Mucosa of stomach (tissue), 1 donor: ENCODE data around the gene VPS8.

ENCODE experiments used
- H3K27me3 ChIP-seq: one replicate; pipeline ENCODE4 v1.7.0; 2013; ENCODE audit warnings: mild to moderate bottlenecking, low read length; ENCODE audit not compliant: control insufficient read depth, insufficient read depth
- H3K36me3 ChIP-seq: one replicate; pipeline ENCODE4 v1.7.0; 2013; ENCODE audit warnings: low read length; ENCODE audit not compliant: control insufficient read depth, insufficient read depth
- H3K4me1 ChIP-seq: one replicate; pipeline ENCODE4 v1.7.0; 2013; ENCODE audit warnings: mild to moderate bottlenecking, low read length; ENCODE audit not compliant: control insufficient read depth, insufficient read depth
- H3K4me3 ChIP-seq: one replicate; pipeline ENCODE4 v1.7.0; 2013; ENCODE audit warnings: low read length
- H3K9ac ChIP-seq: one replicate; pipeline ENCODE4 v1.7.0; 2013; ENCODE audit warnings: mild to moderate bottlenecking, low read length, moderate library complexity
- H3K9me3 ChIP-seq: one replicate; pipeline ENCODE4 v1.7.0; 2013; ENCODE audit warnings: mild to moderate bottlenecking, low read length, moderate library complexity; ENCODE audit not compliant: control insufficient read depth
- donor health status: Pancreatic carcinoma.

VPS8 gene

GRCh38 chr3:184820525-184820924 is 8.6 kb downstream of the VPS8 start:
- H3K4me1 ChIP-seq = no peaks in the 10 kb centered on the region

GRCh38 chr3:184821034-184821433 is 9.1 kb downstream of the VPS8 start:
- Histone ChIP-seq H3K4me3 (no peak overlapping the region), H3K9ac (no peak overlapping the region), H3K4me1 (no peaks in the 10 kb centered on the region), H3K9me3 (no peaks in the 10 kb centered on the region), H3K27me3 (no peaks in the 10 kb centered on the region), H3K36me3 (no peaks in the 10 kb centered on the region)

More at GRCh38 chr3:184820525-184820924, 8.6 kb downstream of the VPS8 start:
- H3K4me3 ChIP-seq = no peak overlapping the region
- H3K9me3 ChIP-seq = no peaks in the 10 kb centered on the region
- no peak overlapping the region for H3K9ac ChIP-seq
- no peaks in the 10 kb centered on the region for H3K36me3 ChIP-seq
- H3K27me3 ChIP-seq = no peaks in the 10 kb centered on the region

- Histone ChIP-seq H3K9ac (no peak overlapping the region), H3K27me3 (no peaks in the 10 kb centered on the region), H3K36me3 (no peaks in the 10 kb centered on the region), H3K4me3 (no peak overlapping the region), H3K9me3 (no peaks in the 10 kb centered on the region), H3K4me1 (no peaks in the 10 kb centered on the region)
Observed at GRCh38 chr3:184822081-184822480, 10.1 kb downstream of the VPS8 start.

GRCh38 chr3:184822654-184823053 is 10.7 kb downstream of the VPS8 start:
- no peak overlapping the region for H3K4me3 ChIP-seq
- H3K4me1 ChIP-seq = no peaks in the 10 kb centered on the region
- no peaks in the 10 kb centered on the region for H3K36me3 ChIP-seq
- H3K9me3 ChIP-seq = no peaks in the 10 kb centered on the region
- no peak overlapping the region for H3K9ac ChIP-seq
- H3K27me3 ChIP-seq = no peaks in the 10 kb centered on the region

GRCh38 chr3:184823990-184824389 is 12.0 kb downstream of the VPS8 start:
- no peaks in the 10 kb centered on the region for H3K9me3 ChIP-seq
- H3K9ac ChIP-seq = no peak overlapping the region
- H3K27me3 ChIP-seq = no peaks in the 10 kb centered on the region
- no peaks in the 10 kb centered on the region for H3K4me1 ChIP-seq
- H3K36me3 ChIP-seq = no peaks in the 10 kb centered on the region
- no peak overlapping the region for H3K4me3 ChIP-seq

- Histone ChIP-seq H3K9ac (no peak overlapping the region), H3K27me3 (no peaks in the 10 kb centered on the region), H3K9me3 (no peaks in the 10 kb centered on the region), H3K4me3 (no peak overlapping the region), H3K36me3 (no peaks in the 10 kb centered on the region), H3K4me1 (no peaks in the 10 kb centered on the region)
Observed at GRCh38 chr3:184825121-184825820, 13.3 kb downstream of the VPS8 start.

DNA sequence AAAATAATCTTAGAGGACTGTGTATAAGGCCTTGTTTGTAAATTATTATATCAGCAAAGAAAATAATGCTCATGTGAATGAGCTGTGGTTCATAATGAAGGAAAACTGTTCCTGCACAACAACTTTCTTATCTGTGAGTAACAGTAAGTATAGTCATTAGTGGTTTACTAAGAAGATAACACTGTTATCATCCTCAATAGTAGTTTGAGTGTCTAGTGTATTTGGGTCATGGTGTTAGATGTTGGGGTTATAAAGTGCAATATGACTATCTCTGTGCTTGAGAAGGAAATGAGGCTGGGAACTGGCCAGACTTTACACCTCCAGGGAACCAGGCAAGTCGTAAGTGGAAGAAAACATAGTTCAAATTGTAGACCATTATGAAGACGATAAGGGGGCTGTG is 15.6 kb downstream of the VPS8 start:
- Histone ChIP-seq H3K9me3 (no peaks in the 10 kb centered on the region), H3K36me3 (no peaks in the 10 kb centered on the region)

GRCh38 chr3:184832044-184832443 is 20.1 kb downstream of the VPS8 start:
- no peaks in the 10 kb centered on the region for H3K4me1 ChIP-seq
- no peaks in the 10 kb centered on the region for H3K9me3 ChIP-seq
- H3K4me3 ChIP-seq = no peak overlapping the region
- no peak overlapping the region for H3K9ac ChIP-seq
- no peaks in the 10 kb centered on the region for H3K27me3 ChIP-seq
- H3K36me3 ChIP-seq = no peaks in the 10 kb centered on the region

More for the DNA sequence above, 15.6 kb downstream of the VPS8 start:
- Histone ChIP-seq H3K27me3 (no peaks in the 10 kb centered on the region), H3K4me3 (no peak overlapping the region), H3K4me1 (no peaks in the 10 kb centered on the region), H3K9ac (no peak overlapping the region)

- Histone ChIP-seq H3K9me3 (no peaks in the 10 kb centered on the region), H3K9ac (no peak overlapping the region), H3K36me3 (peaks cover 4% of the 10 kb centered on the region), H3K27me3 (no peaks in the 10 kb centered on the region), H3K4me1 (no peaks in the 10 kb centered on the region), H3K4me3 (no peak overlapping the region)
Observed at GRCh38 chr3:184832903-184833302, 20.9 kb downstream of the VPS8 start.

GRCh38 chr3:184836090-184836822 is 24.3 kb downstream of the VPS8 start:
- Histone ChIP-seq H3K4me3 (no peak overlapping the region), H3K9ac (no peak overlapping the region), H3K27me3 (no peaks in the 10 kb centered on the region), H3K4me1 (no peaks in the 10 kb centered on the region), H3K36me3 (peaks cover 4% of the 10 kb centered on the region), H3K9me3 (no peaks in the 10 kb centered on the region)

DNA sequence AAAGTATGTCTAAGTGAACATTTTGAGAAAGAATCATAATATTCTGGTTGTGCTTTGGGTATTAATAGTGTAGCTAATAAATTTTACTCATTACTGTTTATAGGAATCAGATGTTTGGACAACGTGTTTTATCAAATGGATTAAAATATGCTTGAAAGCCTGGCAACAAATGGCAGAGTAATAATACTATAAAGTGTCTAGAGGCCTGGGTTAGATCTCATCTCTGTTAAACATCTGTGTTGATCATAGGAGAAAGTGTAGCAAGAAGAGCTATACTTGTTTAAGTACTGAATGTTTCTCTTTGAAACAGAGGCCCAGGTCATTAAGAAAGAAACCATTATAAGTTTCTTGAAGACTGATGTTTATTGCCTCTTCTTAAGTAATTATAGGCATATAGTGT is 30.5 kb downstream of the VPS8 start:
- Histone ChIP-seq H3K27me3 (no peaks in the 10 kb centered on the region), H3K9ac (no peak overlapping the region)

DNA sequence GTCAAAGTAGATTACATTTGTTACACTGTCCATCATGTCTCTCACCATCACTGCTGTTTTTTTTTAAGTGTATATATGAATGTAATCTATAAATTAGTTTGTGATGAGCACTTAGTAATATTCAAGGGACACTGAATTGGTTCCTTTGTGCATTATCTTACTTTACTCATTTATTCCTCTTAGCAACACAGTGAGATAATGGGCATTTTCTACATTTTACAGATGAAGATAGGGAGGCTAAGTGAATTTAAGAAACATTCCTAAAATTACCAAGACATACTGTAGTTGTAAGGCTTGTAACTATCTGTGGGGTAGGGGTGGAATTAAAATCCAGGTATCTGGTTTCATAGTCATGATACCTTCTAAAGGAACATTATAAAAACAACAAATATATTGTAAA is 33.9 kb downstream of the VPS8 start:
- Histone ChIP-seq H3K9ac (no peak overlapping the region), H3K9me3 (no peaks in the 10 kb centered on the region), H3K27me3 (no peaks in the 10 kb centered on the region), H3K4me3 (no peak overlapping the region), H3K4me1 (no peaks in the 10 kb centered on the region), H3K36me3 (no peaks in the 10 kb centered on the region)

More for the DNA sequence above, 30.5 kb downstream of the VPS8 start:
- Histone ChIP-seq H3K4me1 (no peaks in the 10 kb centered on the region), H3K36me3 (peaks cover 3% of the 10 kb centered on the region), H3K4me3 (no peak overlapping the region), H3K9me3 (no peaks in the 10 kb centered on the region)
